Measurements from ENCODE around the gene PLA2G15.

The PLA2G15 gene

GRCh38 chr16:68244903-68245853 lies at the start of gene PLA2G15:
Gene PLA2G15 (plus strand): TSS chr16:68245373. CDS start chr16:68245427, 54 bp downstream.
- DNase-seq (ENCODE audit: low read depth) = peak; percentile 91

GRCh38 chr16:68197250-68197649 lies 47.9 kb upstream of the PLA2G15 start:
- peak; percentile 71 for DNase-seq (ENCODE audit: low read depth)

GRCh38 chr16:68200088-68200783 lies 44.9 kb upstream of the PLA2G15 start:
- DNase-seq (ENCODE audit: low read depth) = peak; percentile 64

GRCh38 chr16:68202091-68202519 lies 43.1 kb upstream of the PLA2G15 start:
- DNase-seq (ENCODE audit: low read depth) = peak; percentile 4

- DNase-seq (ENCODE audit: low read depth) = no peak
These were observed 38.9 kb upstream of the PLA2G15 start for GRCh38 chr16:68206245-68206644.

GRCh38 chr16:68214726-68215125 lies 30.4 kb upstream of the PLA2G15 start:
- no peak for DNase-seq (ENCODE audit: low read depth)

GRCh38 chr16:68215302-68215701 lies 29.9 kb upstream of the PLA2G15 start:
- DNase-seq (ENCODE audit: low read depth) = no peak

GRCh38 chr16:68216240-68216639 lies 28.9 kb upstream of the PLA2G15 start:
- no peak for DNase-seq (ENCODE audit: low read depth)

- DNase-seq (ENCODE audit: low read depth) = no peak
These were observed 27.7 kb upstream of the PLA2G15 start for GRCh38 chr16:68217506-68217905.

GRCh38 chr16:68219725-68220351 lies 25.3 kb upstream of the PLA2G15 start:
- no peak for DNase-seq (ENCODE audit: low read depth)

- no peak for DNase-seq (ENCODE audit: low read depth)
These were observed 22.1 kb upstream of the PLA2G15 start for GRCh38 chr16:68223072-68223471.

- DNase-seq (ENCODE audit: low read depth) = no peak
These were observed 19.1 kb upstream of the PLA2G15 start for GRCh38 chr16:68226116-68226515.

- no peak for DNase-seq (ENCODE audit: low read depth)
These were observed 17.9 kb upstream of the PLA2G15 start for GRCh38 chr16:68227183-68227793.

GRCh38 chr16:68227850-68228553 lies 17.2 kb upstream of the PLA2G15 start:
- no peak for DNase-seq (ENCODE audit: low read depth)

- DNase-seq (ENCODE audit: low read depth) = no peak
These were observed 16.5 kb upstream of the PLA2G15 start for GRCh38 chr16:68228652-68229051.

GRCh38 chr16:68229431-68230175 lies 15.6 kb upstream of the PLA2G15 start:
- DNase-seq (ENCODE audit: low read depth) = peak; percentile 83

GRCh38 chr16:68230176-68230571 lies 15.0 kb upstream of the PLA2G15 start:
- DNase-seq (ENCODE audit: low read depth) = no peak

- no peak for DNase-seq (ENCODE audit: low read depth)
These were observed 14.2 kb upstream of the PLA2G15 start for GRCh38 chr16:68230956-68231355.

- DNase-seq (ENCODE audit: low read depth) = no peak
These were observed 13.6 kb upstream of the PLA2G15 start for GRCh38 chr16:68231384-68232136.

GRCh38 chr16:68232335-68232734 lies 12.8 kb upstream of the PLA2G15 start:
- DNase-seq (ENCODE audit: low read depth) = no peak
